ENCODE measurements around the gene DCAF6.

DCAF6 gene

DNA sequence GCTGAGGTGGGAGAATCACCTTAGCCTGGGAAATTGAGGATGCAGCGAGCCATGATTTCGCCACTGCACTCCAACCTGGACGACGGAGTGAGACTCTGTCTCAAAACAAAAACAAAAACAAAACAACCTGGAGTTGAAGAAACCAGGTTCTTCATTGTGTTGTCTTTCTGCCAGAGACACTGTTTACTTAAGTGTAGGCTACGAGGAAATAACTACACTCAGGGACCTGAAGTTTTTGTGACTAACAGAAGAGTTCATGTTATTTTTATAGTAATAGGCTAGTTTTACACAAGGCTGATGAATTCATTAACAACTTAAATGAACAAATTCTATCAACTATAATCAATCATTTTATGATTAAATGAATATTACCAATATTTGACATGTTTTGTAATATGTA is 98.9 kb downstream of the DCAF6 start:
- TF ChIP-seq FOXP2 (optimal IDR thresholded peaks at IDR 0.05; ENCODE audit: borderline replicate concordance, extremely low read depth, extremely low read length, insufficient read depth) (no peak), POLR2AphosphoS5 (IDR thresholded peaks at IDR 0.05; ENCODE audit: low read depth, low read length) (no peak), SIN3A (IDR thresholded peaks at IDR 0.05; ENCODE audit: borderline replicate concordance, insufficient read depth, low read length) (no peak), TAF1 (IDR thresholded peaks at IDR 0.05; ENCODE audit: borderline replicate concordance, insufficient read depth, low read length) (no peak)
- TF ChIP-seq, protein P1, sequence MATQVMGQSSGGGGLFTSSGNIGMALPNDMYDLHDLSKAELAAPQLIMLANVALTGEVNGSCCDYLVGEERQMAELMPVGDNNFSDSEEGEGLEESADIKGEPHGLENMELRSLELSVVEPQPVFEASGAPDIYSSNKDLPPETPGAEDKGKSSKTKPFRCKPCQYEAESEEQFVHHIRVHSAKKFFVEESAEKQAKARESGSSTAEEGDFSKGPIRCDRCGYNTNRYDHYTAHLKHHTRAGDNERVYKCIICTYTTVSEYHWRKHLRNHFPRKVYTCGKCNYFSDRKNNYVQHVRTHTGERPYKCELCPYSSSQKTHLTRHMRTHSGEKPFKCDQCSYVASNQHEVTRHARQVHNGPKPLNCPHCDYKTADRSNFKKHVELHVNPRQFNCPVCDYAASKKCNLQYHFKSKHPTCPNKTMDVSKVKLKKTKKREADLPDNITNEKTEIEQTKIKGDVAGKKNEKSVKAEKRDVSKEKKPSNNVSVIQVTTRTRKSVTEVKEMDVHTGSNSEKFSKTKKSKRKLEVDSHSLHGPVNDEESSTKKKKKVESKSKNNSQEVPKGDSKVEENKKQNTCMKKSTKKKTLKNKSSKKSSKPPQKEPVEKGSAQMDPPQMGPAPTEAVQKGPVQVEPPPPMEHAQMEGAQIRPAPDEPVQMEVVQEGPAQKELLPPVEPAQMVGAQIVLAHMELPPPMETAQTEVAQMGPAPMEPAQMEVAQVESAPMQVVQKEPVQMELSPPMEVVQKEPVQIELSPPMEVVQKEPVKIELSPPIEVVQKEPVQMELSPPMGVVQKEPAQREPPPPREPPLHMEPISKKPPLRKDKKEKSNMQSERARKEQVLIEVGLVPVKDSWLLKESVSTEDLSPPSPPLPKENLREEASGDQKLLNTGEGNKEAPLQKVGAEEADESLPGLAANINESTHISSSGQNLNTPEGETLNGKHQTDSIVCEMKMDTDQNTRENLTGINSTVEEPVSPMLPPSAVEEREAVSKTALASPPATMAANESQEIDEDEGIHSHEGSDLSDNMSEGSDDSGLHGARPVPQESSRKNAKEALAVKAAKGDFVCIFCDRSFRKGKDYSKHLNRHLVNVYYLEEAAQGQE (IDR thresholded peaks at IDR 0.05; ENCODE audit: insufficient read depth in 1 of 2, low read depth in 2 of 2, low read length in 2 of 2) = no peak

DNA sequence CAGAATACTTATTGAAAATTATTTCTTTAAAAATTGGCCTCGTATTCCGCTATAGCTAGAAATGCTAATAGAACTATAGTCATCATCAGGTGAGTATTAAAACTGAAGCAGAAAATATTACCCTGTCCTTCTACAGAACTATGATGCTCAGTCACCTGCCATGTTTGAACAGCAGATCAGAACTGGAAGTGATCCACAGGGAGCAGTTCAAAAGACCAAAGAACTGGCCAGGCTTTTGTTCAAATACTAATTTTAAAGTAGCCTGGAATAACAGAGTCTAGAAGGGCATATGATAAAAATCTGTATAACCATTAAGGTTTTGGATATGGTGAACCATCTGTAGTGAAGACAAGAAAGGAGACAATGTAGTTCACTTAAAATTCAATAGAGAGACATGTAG is 105.9 kb downstream of the DCAF6 start:
- TF ChIP-seq, protein P1 (IDR thresholded peaks at IDR 0.05; ENCODE audit: insufficient read depth in 1 of 2, low read depth in 2 of 2, low read length in 2 of 2) = no peak
- TF ChIP-seq TAF1 (IDR thresholded peaks at IDR 0.05; ENCODE audit: borderline replicate concordance, insufficient read depth, low read length) = no peak
- no peak for TF ChIP-seq FOXP2 (optimal IDR thresholded peaks at IDR 0.05; ENCODE audit: borderline replicate concordance, extremely low read depth, extremely low read length, insufficient read depth)
- no peak for TF ChIP-seq POLR2AphosphoS5 (IDR thresholded peaks at IDR 0.05; ENCODE audit: low read depth, low read length)
- no peak for TF ChIP-seq SIN3A (IDR thresholded peaks at IDR 0.05; ENCODE audit: borderline replicate concordance, insufficient read depth, low read length)

DNA sequence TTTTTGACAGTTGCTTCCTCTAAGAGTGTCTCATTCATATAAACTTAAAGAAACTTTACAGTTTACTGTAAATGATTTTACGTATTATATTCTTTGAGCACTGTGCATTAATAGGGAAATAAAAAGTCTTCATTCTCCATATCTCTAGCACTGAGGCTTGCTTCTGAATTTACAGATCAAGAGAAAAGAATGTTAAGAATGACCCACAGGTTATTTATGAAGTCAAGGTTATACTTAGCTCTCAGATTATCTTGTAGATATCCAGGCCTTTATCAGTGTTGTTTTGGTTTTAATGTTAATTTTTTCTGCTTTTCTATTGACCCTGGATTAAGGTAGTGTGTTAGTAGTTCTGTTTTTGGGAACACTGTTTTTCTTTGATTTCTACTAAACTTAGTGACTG is 108.8 kb downstream of the DCAF6 start:
- TF ChIP-seq FOXP2 (optimal IDR thresholded peaks at IDR 0.05; ENCODE audit: borderline replicate concordance, extremely low read depth, extremely low read length, insufficient read depth) = no peak
- TF ChIP-seq, protein P1 (IDR thresholded peaks at IDR 0.05; ENCODE audit: insufficient read depth in 1 of 2, low read depth in 2 of 2, low read length in 2 of 2) = no peak
- no peak for TF ChIP-seq POLR2AphosphoS5 (IDR thresholded peaks at IDR 0.05; ENCODE audit: low read depth, low read length)

DNA sequence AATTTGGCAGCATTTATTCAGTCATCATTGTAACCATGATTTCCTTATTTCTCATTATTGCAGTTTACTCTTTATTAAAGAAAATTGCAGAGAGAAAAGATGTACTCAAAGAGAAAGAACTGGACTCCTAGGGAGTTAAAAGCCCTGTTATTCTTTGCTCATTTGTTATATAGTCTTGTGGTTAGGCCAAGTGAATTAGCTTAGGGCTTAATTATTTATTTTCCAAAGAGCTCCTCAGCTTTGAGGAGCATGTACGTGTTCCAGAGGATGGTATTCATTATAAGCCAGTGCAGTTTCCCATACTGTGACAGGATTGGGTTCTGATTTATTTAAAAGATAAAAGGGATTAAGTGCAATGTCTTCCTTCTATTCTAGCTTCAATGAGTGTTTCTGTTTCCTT is 113.8 kb downstream of the DCAF6 start:
- TF ChIP-seq SIN3A (IDR thresholded peaks at IDR 0.05; ENCODE audit: borderline replicate concordance, insufficient read depth, low read length) (no peak), FOXP2 (optimal IDR thresholded peaks at IDR 0.05; ENCODE audit: borderline replicate concordance, extremely low read depth, extremely low read length, insufficient read depth) (no peak), TAF1 (IDR thresholded peaks at IDR 0.05; ENCODE audit: borderline replicate concordance, insufficient read depth, low read length) (no peak), POLR2AphosphoS5 (IDR thresholded peaks at IDR 0.05; ENCODE audit: low read depth, low read length) (no peak)
- TF ChIP-seq, protein P1 (IDR thresholded peaks at IDR 0.05; ENCODE audit: insufficient read depth in 1 of 2, low read depth in 2 of 2, low read length in 2 of 2) = no peak

DNA sequence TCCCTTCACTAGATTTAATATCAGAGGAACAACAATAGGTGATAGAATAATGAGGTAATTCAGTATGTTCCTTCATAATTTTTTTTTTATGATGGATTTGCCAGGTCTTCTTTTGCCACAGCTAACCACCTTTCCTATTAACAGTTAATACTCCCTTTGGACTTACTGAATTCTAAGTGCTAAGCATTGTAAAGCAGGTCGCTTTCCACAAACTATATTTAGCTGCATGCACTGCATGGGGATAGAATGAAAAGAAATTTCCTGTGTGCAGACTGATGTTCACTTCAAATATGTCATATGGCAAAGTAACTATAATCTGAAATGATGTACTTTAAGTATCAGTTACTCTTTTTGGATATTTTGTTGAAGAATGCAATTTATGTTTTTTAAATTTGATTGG is 114.4 kb downstream of the DCAF6 start:
- TF ChIP-seq POLR2AphosphoS5 (IDR thresholded peaks at IDR 0.05; ENCODE audit: low read depth, low read length) = no peak
- TF ChIP-seq, protein P1 (IDR thresholded peaks at IDR 0.05; ENCODE audit: insufficient read depth in 1 of 2, low read depth in 2 of 2, low read length in 2 of 2) = no peak
- no peak for TF ChIP-seq TAF1 (IDR thresholded peaks at IDR 0.05; ENCODE audit: borderline replicate concordance, insufficient read depth, low read length)
- TF ChIP-seq FOXP2 (optimal IDR thresholded peaks at IDR 0.05; ENCODE audit: borderline replicate concordance, extremely low read depth, extremely low read length, insufficient read depth) = no peak
- no peak for TF ChIP-seq SIN3A (IDR thresholded peaks at IDR 0.05; ENCODE audit: borderline replicate concordance, insufficient read depth, low read length)

All from PFSK-1 (cell line).